DND-41 (cell line): ENCODE data around the gene TP53I11.

Experiments used
- ATAC-seq: fragments of 200-7000 bp; cut with Tn5 transposase; 3 replicates; pipeline ENCODE4 v1.9.1; 2021; ENCODE audit warnings: low read depth; ENCODE audit not compliant: insufficient read depth
- DNase-seq: peaks from one replicate; pipeline ENCODE4 v3.0.0-alpha.2; 2020
- H2AFZ ChIP-seq: 2 replicates; pipeline ENCODE4 v1.6.0; 2012; ENCODE audit warnings: low read depth, low read length
- H3K27ac ChIP-seq: 2 replicates; pipeline ENCODE4 v1.5.1; 2012; ENCODE audit warnings: low read length, inconsistent platforms
- H3K27me3 ChIP-seq: fragments of 200-600 bp; sonication (generic); 2 replicates; pipeline ENCODE4 v1.6.0; 2012; ENCODE audit warnings: low read length, mild to moderate bottlenecking, inconsistent platforms; ENCODE audit not compliant: insufficient read depth, poor library complexity
- H3K36me3 ChIP-seq: 2 replicates; pipeline ENCODE4 v1.5.1; 2012; ENCODE audit warnings: low read length, inconsistent platforms; ENCODE audit not compliant: insufficient read depth
- H3K4me1 ChIP-seq: 2 replicates; pipeline ENCODE4 v1.5.1; 2012; ENCODE audit warnings: mild to moderate bottlenecking, low read length; ENCODE audit not compliant: insufficient read depth
- H3K4me2 ChIP-seq: 2 replicates; pipeline ENCODE4 v1.6.0; 2012; ENCODE audit warnings: mild to moderate bottlenecking, moderate library complexity, low read length, inconsistent platforms; ENCODE audit not compliant: insufficient read depth
- H3K4me3 ChIP-seq, 2 experiments: fragments of 200-600 bp in 1 of 2; shearing (Covaris generic) in 1 of 2; 2 replicates each; pipeline ENCODE4 v1.5.1; 2012 to 2016; ENCODE audit warnings: inconsistent platforms in 2 of 2, low read length in 2 of 2, mild to moderate bottlenecking in 2 of 2, low read depth in 1 of 2, moderate library complexity in 1 of 2
- H3K79me2 ChIP-seq: 2 replicates; pipeline ENCODE4 v1.6.0; 2012; ENCODE audit warnings: low read length, inconsistent platforms; ENCODE audit not compliant: insufficient read depth
- H3K9ac ChIP-seq: 2 replicates; pipeline ENCODE4 v1.6.0; 2012; ENCODE audit warnings: low read depth, mild to moderate bottlenecking, inconsistent platforms, low read length, moderate library complexity
- H3K9me3 ChIP-seq: 2 replicates; pipeline ENCODE4 v1.5.1; 2012; ENCODE audit warnings: low read length, moderate library complexity, mild to moderate bottlenecking, inconsistent platforms; ENCODE audit not compliant: insufficient read depth, severe bottlenecking
- H4K20me1 ChIP-seq: 2 replicates; pipeline ENCODE4 v1.6.0; 2012; ENCODE audit warnings: low read length; ENCODE audit not compliant: insufficient read depth
- CTCF ChIP-seq: IDR thresholded peaks from 2 replicates; pipeline ENCODE4 v1.5.1; 2012; ENCODE audit warnings: borderline replicate concordance, low read length, moderate library complexity, mild to moderate bottlenecking; ENCODE audit not compliant: poor library complexity, severe bottlenecking; ENCODE audit errors: extremely low read depth
- EZH2 ChIP-seq: IDR thresholded peaks from 3 replicates; pipeline ENCODE4 v1.6.1; 2012; ENCODE audit warnings: borderline replicate concordance, low read depth, mild to moderate bottlenecking, moderate library complexity, low read length, inconsistent platforms; ENCODE audit not compliant: severe bottlenecking

The TP53I11 gene

GRCh38 chr11:44989831-44990566 is 39.3 kb upstream of the TP53I11 start:
- ATAC-seq: no peak

GRCh38 chr11:44988981-44989635 is 38.4 kb upstream of the TP53I11 start:
- ATAC-seq: no peak
- Histone ChIP-seq H3K79me2 (no peaks in the 10 kb centered on the region), H3K27ac (no peak overlapping the region), H3K4me3 (no peak overlapping the region), H3K9ac (no peak overlapping the region), H4K20me1 (no peaks in the 10 kb centered on the region; the same call in 1 of the 2 replicates), H3K27me3 (peaks cover 8% of the 10 kb centered on the region), H3K36me3 (no peaks in the 10 kb centered on the region), H2AFZ (no peak overlapping the region), H3K4me1 (no peaks in the 10 kb centered on the region), H3K9me3 (no peaks in the 10 kb centered on the region), H3K4me2 (no peak overlapping the region)
- TF ChIP-seq CTCF (no peak), EZH2 (no peak)
- no peak for DNase-seq

More at GRCh38 chr11:44989831-44990566, 39.3 kb upstream of the TP53I11 start:
- Histone ChIP-seq H3K4me1 (no peaks in the 10 kb centered on the region), H2AFZ (no peak overlapping the region), H3K79me2 (no peaks in the 10 kb centered on the region), H3K36me3 (no peaks in the 10 kb centered on the region), H3K4me2 (no peak overlapping the region), H3K9ac (no peak overlapping the region), H3K27ac (no peak overlapping the region), H3K9me3 (no peaks in the 10 kb centered on the region), H3K27me3 (peaks cover 12% of the 10 kb centered on the region), H3K4me3 (no peak overlapping the region), H4K20me1 (no peaks in the 10 kb centered on the region; the same call in 1 of the 2 replicates)
- TF ChIP-seq CTCF: no peak
- no peak for TF ChIP-seq EZH2
- no peak for DNase-seq

- peaks cover 5% of the 10 kb centered on the region for H3K27me3 ChIP-seq
- no peak for ATAC-seq
- no peak overlapping the region for H3K4me2 ChIP-seq
- H3K36me3 ChIP-seq: no peaks in the 10 kb centered on the region
- no peak overlapping the region for H3K9ac ChIP-seq
- H2AFZ ChIP-seq: no peak overlapping the region
- no peak overlapping the region for H3K27ac ChIP-seq
- H3K4me1 ChIP-seq: no peaks in the 10 kb centered on the region
- TF ChIP-seq EZH2 (no peak), CTCF (no peak)
- no peak overlapping the region for H3K4me3 ChIP-seq
- no peaks in the 10 kb centered on the region for H3K79me2 ChIP-seq
- H3K9me3 ChIP-seq: no peaks in the 10 kb centered on the region
- no peaks in the 10 kb centered on the region; the same call in 1 of the 2 replicates for H4K20me1 ChIP-seq
- no peak for DNase-seq
Observed at GRCh38 chr11:44988111-44988510, 37.4 kb upstream of the TP53I11 start.
